ENCODE results near the gene CMTM4.

- TF ChIP-seq EZH2 (IDR thresholded peaks at IDR 0.05; ENCODE audit: insufficient read depth, poor library complexity, severe bottlenecking) (no peak), EZH2phosphoT487 (IDR thresholded peaks at IDR 0.05; ENCODE audit: insufficient read depth, low read depth) (no peak)
Measured at GRCh38 chr16:66720766-66721165, 24.2 kb upstream of the CMTM4 start.
